ENCODE results near the gene TESK1. TPM values are rescaled to one million over a fixed set of nuclear protein-coding genes. Genes with fewer than 3 reads are reported as not detected.

Gene TESK1
- polyA plus RNA-seq, 3 donors: 2.9 to 38.3 (median 2.9) TPM

DNA sequence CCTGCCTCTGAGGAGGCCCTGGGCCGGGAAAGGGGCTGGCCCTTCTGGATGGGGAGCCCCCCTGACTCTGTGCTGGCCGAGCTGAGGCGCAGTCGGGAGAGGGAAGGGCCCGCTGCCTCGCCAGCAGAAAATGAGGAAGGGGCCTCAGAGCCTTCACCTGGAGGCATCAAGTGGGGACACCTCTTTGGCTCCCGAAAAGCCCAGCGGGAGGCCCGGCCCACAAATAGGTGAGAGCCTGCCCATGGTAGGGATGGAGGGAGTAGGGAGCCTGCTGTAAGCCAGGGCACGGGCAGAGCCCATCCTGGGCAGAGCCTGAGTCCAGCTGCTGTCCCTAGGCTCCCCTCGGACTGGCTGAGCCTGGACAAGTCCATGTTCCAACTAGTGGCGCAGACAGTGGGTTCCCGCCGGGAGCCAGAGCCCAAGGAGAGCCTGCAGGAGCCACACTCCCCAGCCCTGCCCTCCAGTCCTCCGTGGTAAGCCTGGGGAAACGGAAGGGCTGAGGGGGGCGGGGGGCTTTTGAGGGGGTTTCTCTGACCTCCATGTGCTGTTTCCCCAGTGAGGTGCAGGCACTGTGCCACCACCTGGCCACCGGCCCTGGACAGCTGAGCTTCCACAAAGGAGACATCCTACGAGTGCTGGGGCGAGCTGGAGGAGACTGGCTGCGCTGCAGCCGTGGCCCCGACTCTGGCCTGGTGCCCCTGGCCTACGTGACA lies 44.3 kb upstream of the TESK1 start:
- Mint-ChIP-seq H3K36me3 (peaks cover 13 to 15% of the 10 kb centered on the region in 2 donors), H3K4me1 (peaks cover 14% of the 10 kb centered on the region), H3K9me3 (no peaks in the 10 kb centered on the region), H3K4me3 (no peak overlapping the region), H3K27me3 (ENCODE audit: low read depth in 3 of 3) (no peaks in the 10 kb centered on the region), H3K27ac (peak overlapping the region in 1 of 7 donors; percentile 73)
- Histone ChIP-seq H3K4me1 (ENCODE audit: control insufficient read depth in 1 of 2, insufficient read depth in 2 of 2, low read length in 2 of 2) (no peaks in the 10 kb centered on the region), H3K4me3 (replicated peaks in 1 of 3; ENCODE audit: low read depth in 2 of 3, low read length in 3 of 3) (no peak overlapping the region), H4K20me1 (ENCODE audit: insufficient read depth, low read length) (peaks cover under 1% of the 10 kb centered on the region), H3K4me2 (replicated peaks; ENCODE audit: extremely low read depth, low read length, poor library complexity, severe bottlenecking) (no peak overlapping the region), H3K9ac (ENCODE audit: insufficient read depth, low read length, poor library complexity, severe bottlenecking) (no peak overlapping the region), H3K27me3 (ENCODE audit: control insufficient read depth in 2 of 2, insufficient read depth in 2 of 2, low read length in 2 of 2) (no peaks in the 10 kb centered on the region), H3K27ac (ENCODE audit: low read depth in 1 of 2, low read length in 2 of 2) (no peak overlapping the region), H3K9me3 (replicated peaks in 1 of 2; ENCODE audit: control insufficient read depth in 1 of 2, insufficient read depth in 1 of 2, low read length in 2 of 2) (no peaks in the 10 kb centered on the region), H3K36me3 (replicated peaks in 1 of 2; ENCODE audit: control insufficient read depth in 1 of 2, insufficient read depth in 2 of 2, low read length in 2 of 2) (peaks cover 56 to 68% of the 10 kb centered on the region in 2 donors), H2AFZ (ENCODE audit: insufficient read depth, low read depth, low read length, poor library complexity, severe bottlenecking) (no peak overlapping the region), H3K79me2 (ENCODE audit: insufficient read depth, low read length) (no peaks in the 10 kb centered on the region)
- DNase-seq: no peak
- TF ChIP-seq, protein P1, sequence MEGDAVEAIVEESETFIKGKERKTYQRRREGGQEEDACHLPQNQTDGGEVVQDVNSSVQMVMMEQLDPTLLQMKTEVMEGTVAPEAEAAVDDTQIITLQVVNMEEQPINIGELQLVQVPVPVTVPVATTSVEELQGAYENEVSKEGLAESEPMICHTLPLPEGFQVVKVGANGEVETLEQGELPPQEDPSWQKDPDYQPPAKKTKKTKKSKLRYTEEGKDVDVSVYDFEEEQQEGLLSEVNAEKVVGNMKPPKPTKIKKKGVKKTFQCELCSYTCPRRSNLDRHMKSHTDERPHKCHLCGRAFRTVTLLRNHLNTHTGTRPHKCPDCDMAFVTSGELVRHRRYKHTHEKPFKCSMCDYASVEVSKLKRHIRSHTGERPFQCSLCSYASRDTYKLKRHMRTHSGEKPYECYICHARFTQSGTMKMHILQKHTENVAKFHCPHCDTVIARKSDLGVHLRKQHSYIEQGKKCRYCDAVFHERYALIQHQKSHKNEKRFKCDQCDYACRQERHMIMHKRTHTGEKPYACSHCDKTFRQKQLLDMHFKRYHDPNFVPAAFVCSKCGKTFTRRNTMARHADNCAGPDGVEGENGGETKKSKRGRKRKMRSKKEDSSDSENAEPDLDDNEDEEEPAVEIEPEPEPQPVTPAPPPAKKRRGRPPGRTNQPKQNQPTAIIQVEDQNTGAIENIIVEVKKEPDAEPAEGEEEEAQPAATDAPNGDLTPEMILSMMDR (IDR thresholded peaks at IDR 0.05): no peak
- 95% methylated on average over 21 of the region's 24 CpGs for WGBS (ENCODE audit: insufficient coverage)
- intact Hi-C loops (cut with micrococcal nuclease): no loop called here

DNA sequence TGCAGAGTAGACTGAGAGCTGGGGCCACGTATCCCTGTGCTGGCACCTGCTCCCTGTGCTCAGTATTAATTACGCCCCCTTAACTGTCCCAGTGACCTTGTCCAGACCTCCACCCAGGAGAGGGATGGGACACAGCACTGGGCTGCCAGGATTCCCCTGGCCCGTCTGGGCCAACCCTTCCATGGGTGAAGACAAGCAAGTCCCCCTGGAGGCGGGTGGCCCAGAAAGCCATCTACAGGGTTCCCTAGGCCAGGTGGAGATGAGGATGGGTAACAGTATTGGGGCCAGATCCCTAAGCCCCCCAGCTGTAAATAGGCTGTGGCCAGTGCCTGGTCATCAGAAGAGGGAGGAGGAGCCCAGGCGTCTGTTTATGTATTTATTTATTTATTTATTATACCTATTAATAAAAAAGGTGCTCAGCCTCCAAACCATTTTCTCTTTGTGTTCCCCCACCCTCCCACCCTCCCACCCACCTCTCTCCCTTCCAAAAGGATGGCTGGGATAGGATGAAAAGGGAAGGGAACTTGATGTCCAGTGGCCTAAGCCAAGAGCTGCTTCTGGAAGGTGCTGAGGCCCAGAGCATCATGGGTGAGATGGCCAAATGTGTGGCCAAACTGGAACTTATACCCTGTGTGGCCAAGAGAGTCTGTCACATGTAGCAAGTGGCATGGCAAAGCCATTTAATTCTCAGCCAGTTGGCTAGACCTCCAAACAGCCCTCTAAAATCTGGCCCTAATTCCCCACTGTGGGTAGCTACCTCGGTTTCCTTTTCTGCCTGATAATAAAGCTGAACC lies 43.4 kb upstream of the TESK1 start:
- H3K4me3 Mint-ChIP-seq: no peak overlapping the region
- DNase-seq: no peak
- peaks cover 13 to 15% of the 10 kb centered on the region in 2 donors for H3K36me3 Mint-ChIP-seq
- 86% methylated on average over 5 of the region's 6 CpGs for WGBS (ENCODE audit: insufficient coverage)
- H3K4me2 ChIP-seq (replicated peaks; ENCODE audit: extremely low read depth, low read length, poor library complexity, severe bottlenecking): no peak overlapping the region
- no peaks in the 10 kb centered on the region for H3K27me3 Mint-ChIP-seq (ENCODE audit: low read depth in 3 of 3)
- no peaks in the 10 kb centered on the region for H3K9me3 ChIP-seq (replicated peaks in 1 of 2; ENCODE audit: control insufficient read depth in 1 of 2, insufficient read depth in 1 of 2, low read length in 2 of 2)
- no peaks in the 10 kb centered on the region for H3K27me3 ChIP-seq (ENCODE audit: control insufficient read depth in 2 of 2, insufficient read depth in 2 of 2, low read length in 2 of 2)
- H3K4me3 ChIP-seq (replicated peaks in 1 of 3; ENCODE audit: low read depth in 2 of 3, low read length in 3 of 3): no peak overlapping the region
- no peak overlapping the region for H3K9ac ChIP-seq (ENCODE audit: insufficient read depth, low read length, poor library complexity, severe bottlenecking)
- no peaks in the 10 kb centered on the region for H4K20me1 ChIP-seq (ENCODE audit: insufficient read depth, low read length)
- H3K4me1 ChIP-seq (ENCODE audit: control insufficient read depth in 1 of 2, insufficient read depth in 2 of 2, low read length in 2 of 2): no peaks in the 10 kb centered on the region
- no peaks in the 10 kb centered on the region for H3K79me2 ChIP-seq (ENCODE audit: insufficient read depth, low read length)
- peaks cover 49 to 59% of the 10 kb centered on the region in 2 donors for H3K36me3 ChIP-seq (replicated peaks in 1 of 2; ENCODE audit: control insufficient read depth in 1 of 2, insufficient read depth in 2 of 2, low read length in 2 of 2)
- TF ChIP-seq, protein P1 (IDR thresholded peaks at IDR 0.05): no peak
- intact Hi-C loops (cut with micrococcal nuclease): no loop called here
- no peak overlapping the region for H3K27ac ChIP-seq (ENCODE audit: low read depth in 1 of 2, low read length in 2 of 2)
- peaks cover 14% of the 10 kb centered on the region for H3K4me1 Mint-ChIP-seq
- H2AFZ ChIP-seq (ENCODE audit: insufficient read depth, low read depth, low read length, poor library complexity, severe bottlenecking): no peak overlapping the region
- H3K9me3 Mint-ChIP-seq: no peaks in the 10 kb centered on the region
- H3K27ac Mint-ChIP-seq: peak overlapping the region in 2 of 7 donors; percentile 41 to 42
